ENCODE data around the gene DGAT2. TPM values are rescaled to one million over a fixed set of nuclear protein-coding genes. Genes with fewer than 3 reads are reported as not detected.

DGAT2 gene
- total RNA-seq, 2 experiments from 2014 or later, result 1.6 to 1.9 TPM

GRCh38 chr11:75814677-75815344 is 46.2 kb downstream of the DGAT2 start, which contains the start of gene UVRAG:
Gene UVRAG (plus strand): TSS chr11:75815210. CDS start chr11:75815408, 198 bp downstream.
- Mint-ChIP-seq H3K27ac (peak within 1 kb of the TSS; percentile 92), H3K9me3 (no peaks in the 10 kb centered on the region), H3K4me1 (peaks cover 15% of the 10 kb centered on the region), H3K27me3 (no peaks in the 10 kb centered on the region), H3K4me3 (no peak within 1 kb of the TSS), H3K36me3 (peaks cover 3% of the 10 kb centered on the region)
- peak; percentile 97 for DNase-seq

DNA sequence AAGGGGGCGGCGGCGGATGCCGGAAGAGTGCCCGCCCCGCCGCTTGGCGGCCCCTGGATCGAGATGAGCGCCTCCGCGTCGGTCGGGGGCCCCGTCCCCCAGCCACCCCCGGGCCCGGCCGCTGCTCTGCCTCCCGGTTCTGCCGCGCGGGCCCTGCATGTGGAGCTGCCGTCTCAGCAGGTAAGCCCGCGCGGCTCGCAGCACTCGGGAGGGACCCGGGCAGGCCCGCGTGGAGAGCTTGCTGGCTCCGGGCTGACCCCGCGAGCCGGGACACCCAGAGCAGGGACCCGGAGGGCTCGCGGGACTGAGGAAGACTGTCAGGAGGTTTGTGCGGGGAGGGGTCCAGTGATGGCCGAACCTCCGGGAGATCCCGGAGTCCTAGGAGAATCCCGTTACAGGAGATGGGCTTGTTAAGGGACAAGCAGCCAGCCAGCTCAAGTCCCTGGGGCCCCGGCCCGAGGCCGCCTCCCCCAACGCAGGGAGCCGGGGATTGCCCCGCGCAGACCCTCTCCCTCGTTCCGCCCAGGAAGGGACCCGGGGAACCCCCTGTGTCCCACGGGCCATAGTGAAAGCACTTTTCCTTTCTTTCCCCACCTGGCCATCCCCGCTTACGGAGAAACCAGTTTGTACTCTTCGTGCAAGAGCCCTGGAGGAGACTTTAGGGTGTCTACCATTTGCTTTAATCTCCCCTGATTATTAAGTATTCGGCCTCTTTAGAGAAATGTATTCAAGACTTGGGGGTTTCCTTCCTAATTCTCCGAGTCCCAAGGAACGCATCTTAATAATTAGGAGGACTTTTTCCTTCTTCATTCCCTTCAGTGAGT is 47.0 kb downstream of the DGAT2 start:
- H3K9me3 Mint-ChIP-seq, result no peaks in the 10 kb centered on the region
- H3K4me1 Mint-ChIP-seq, result peaks cover 15% of the 10 kb centered on the region
- no peaks in the 10 kb centered on the region for H3K27me3 Mint-ChIP-seq
- DNase-seq, result peak; percentile 53
- H3K4me3 Mint-ChIP-seq, result no peak overlapping the region
- peaks cover 3% of the 10 kb centered on the region for H3K36me3 Mint-ChIP-seq
- peak overlapping the region; percentile 92 for H3K27ac Mint-ChIP-seq

GRCh38 chr11:75816561-75817239 is 48.1 kb downstream of the DGAT2 start:
- Mint-ChIP-seq H3K4me3 (no peak overlapping the region), H3K4me1 (peaks cover 20% of the 10 kb centered on the region), H3K9me3 (no peaks in the 10 kb centered on the region), H3K27ac (no peak overlapping the region), H3K27me3 (no peaks in the 10 kb centered on the region), H3K36me3 (peaks cover 9% of the 10 kb centered on the region)
- no peak for DNase-seq

DNA sequence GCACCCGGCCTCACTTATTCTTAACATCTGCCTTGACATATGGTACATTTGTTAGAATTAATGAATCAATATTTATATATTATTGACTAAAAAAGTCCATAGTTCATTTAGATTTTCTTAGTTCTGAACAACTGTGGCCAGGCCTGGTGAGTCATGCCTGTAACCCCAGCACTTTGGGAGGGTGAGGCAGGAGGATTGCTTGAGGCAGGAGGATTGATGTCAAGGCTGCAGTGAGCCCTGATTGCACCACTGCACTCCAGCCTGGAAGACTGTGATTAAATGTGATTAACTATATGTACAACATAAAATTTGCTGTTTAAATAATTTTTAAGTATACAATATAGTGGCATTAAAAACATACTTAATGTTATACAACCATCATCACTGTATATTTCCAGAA is 52.1 kb downstream of the DGAT2 start:
- H3K27me3 Mint-ChIP-seq, result no peaks in the 10 kb centered on the region
- H3K9me3 Mint-ChIP-seq, result no peaks in the 10 kb centered on the region
- H3K36me3 Mint-ChIP-seq, result peaks cover 17% of the 10 kb centered on the region
- H3K4me3 Mint-ChIP-seq, result no peak overlapping the region
- no peak for DNase-seq
- H3K4me1 Mint-ChIP-seq, result peaks cover 42% of the 10 kb centered on the region
- no peak overlapping the region for H3K27ac Mint-ChIP-seq

- H3K4me3 Mint-ChIP-seq, result no peak overlapping the region
Observed at GRCh38 chr11:75821202-75821601, 52.6 kb downstream of the DGAT2 start.

DNA sequence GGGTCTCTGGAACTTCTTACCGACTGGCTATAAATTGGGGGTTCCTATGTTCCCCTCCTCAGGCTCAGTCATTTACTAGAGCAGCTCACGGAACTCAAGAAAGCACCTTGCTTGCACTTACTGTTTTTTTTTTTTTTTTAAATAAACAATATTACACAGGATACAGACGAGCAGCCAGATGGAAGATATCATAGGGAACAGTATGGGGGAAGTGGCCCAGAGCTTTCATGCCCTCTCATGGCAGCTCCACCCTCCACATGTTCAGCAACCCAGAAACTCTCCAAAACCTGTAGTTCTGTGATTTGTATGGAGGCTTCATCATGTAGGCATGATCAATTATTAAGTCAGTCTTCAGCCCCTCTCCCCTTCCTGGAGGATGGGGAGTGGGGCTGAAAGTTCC is 54.0 kb downstream of the DGAT2 start:
- peaks cover 21% of the 10 kb centered on the region for H3K36me3 Mint-ChIP-seq
- H3K27me3 Mint-ChIP-seq, result no peaks in the 10 kb centered on the region
- no peak overlapping the region for H3K4me3 Mint-ChIP-seq
- no peaks in the 10 kb centered on the region for H3K9me3 Mint-ChIP-seq
- H3K4me1 Mint-ChIP-seq, result peaks cover 49% of the 10 kb centered on the region
- DNase-seq, result no peak
- no peak overlapping the region for H3K27ac Mint-ChIP-seq

More at GRCh38 chr11:75821202-75821601, 52.6 kb downstream of the DGAT2 start:
- peaks cover 42% of the 10 kb centered on the region for H3K4me1 Mint-ChIP-seq
- no peak overlapping the region for H3K27ac Mint-ChIP-seq
- H3K27me3 Mint-ChIP-seq, result no peaks in the 10 kb centered on the region
- H3K9me3 Mint-ChIP-seq, result no peaks in the 10 kb centered on the region
- H3K36me3 Mint-ChIP-seq, result peaks cover 18% of the 10 kb centered on the region
- no peak for DNase-seq

DNA sequence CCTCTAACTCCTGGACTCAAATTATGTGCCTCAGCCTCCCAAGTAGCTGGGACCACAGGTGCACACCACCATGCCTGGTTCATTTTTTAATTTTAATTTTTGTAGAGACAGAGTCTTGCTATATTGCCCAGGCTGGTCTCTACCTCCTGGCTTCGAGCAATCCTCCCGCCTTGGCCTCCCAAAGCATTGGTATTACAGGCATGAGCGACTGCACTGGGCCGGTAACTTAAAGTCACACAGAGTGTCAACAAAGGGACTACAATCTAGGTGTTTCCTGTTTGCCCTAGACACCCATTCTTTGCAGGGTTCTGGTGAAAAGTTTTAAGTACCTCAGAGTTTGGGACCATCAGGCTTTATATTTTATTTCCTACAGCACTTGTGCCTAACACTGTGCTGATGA is 54.8 kb downstream of the DGAT2 start:
- H3K27me3 Mint-ChIP-seq, result no peaks in the 10 kb centered on the region
- no peaks in the 10 kb centered on the region for H3K9me3 Mint-ChIP-seq
- DNase-seq, result no peak
- H3K4me3 Mint-ChIP-seq, result no peak overlapping the region
- peaks cover 43% of the 10 kb centered on the region for H3K4me1 Mint-ChIP-seq
- peaks cover 18% of the 10 kb centered on the region for H3K36me3 Mint-ChIP-seq
- no peak overlapping the region for H3K27ac Mint-ChIP-seq

DNA sequence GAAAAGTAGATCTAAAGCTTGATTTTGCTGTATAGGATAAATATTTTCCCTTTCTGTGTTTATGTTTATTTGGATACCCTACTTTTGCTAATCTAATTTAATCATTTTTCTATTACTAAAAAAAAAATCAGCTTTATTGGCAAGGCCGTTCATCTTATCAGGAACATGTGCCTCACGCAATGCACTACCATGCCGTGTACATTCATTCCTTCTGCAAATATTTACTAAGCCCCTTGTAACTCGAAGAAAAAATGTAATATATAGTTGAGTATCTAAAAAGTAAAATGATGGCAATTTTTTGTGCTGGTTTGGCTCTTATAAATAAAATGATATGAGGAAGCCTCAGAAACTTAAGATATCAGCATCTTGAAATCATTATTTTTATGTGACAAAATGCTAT is 55.4 kb downstream of the DGAT2 start:
- H3K27ac Mint-ChIP-seq, result peak overlapping the region; percentile 63
- H3K27me3 Mint-ChIP-seq, result no peaks in the 10 kb centered on the region
- H3K4me1 Mint-ChIP-seq, result peaks cover 39% of the 10 kb centered on the region
- no peaks in the 10 kb centered on the region for H3K9me3 Mint-ChIP-seq
- no peak overlapping the region for H3K4me3 Mint-ChIP-seq
- DNase-seq, result no peak
- peaks cover 18% of the 10 kb centered on the region for H3K36me3 Mint-ChIP-seq

GRCh38 chr11:75826461-75827230 is 58.1 kb downstream of the DGAT2 start:
- Mint-ChIP-seq H3K36me3 (peaks cover 17% of the 10 kb centered on the region), H3K27me3 (no peaks in the 10 kb centered on the region), H3K4me3 (no peak overlapping the region), H3K27ac (no peak overlapping the region), H3K9me3 (no peaks in the 10 kb centered on the region), H3K4me1 (peaks cover 37% of the 10 kb centered on the region)
- no peak for DNase-seq

- Mint-ChIP-seq H3K36me3 (peaks cover 14% of the 10 kb centered on the region), H3K4me1 (peaks cover 34% of the 10 kb centered on the region), H3K4me3 (no peak overlapping the region), H3K27me3 (no peaks in the 10 kb centered on the region), H3K9me3 (no peaks in the 10 kb centered on the region), H3K27ac (no peak overlapping the region)
- no peak for DNase-seq
Observed at GRCh38 chr11:75827562-75827961, 59.0 kb downstream of the DGAT2 start.

GRCh38 chr11:75831915-75832502 is 63.4 kb downstream of the DGAT2 start:
- no peak for DNase-seq
- Mint-ChIP-seq H3K27me3 (no peaks in the 10 kb centered on the region), H3K4me3 (no peak overlapping the region), H3K36me3 (peaks cover 4% of the 10 kb centered on the region), H3K27ac (no peak overlapping the region), H3K9me3 (no peaks in the 10 kb centered on the region), H3K4me1 (peaks cover 16% of the 10 kb centered on the region)

- Mint-ChIP-seq H3K27me3 (no peaks in the 10 kb centered on the region), H3K4me1 (peaks cover 17% of the 10 kb centered on the region), H3K4me3 (no peak overlapping the region), H3K27ac (no peak overlapping the region), H3K36me3 (peaks cover 4% of the 10 kb centered on the region), H3K9me3 (no peaks in the 10 kb centered on the region)
- DNase-seq, result no peak
Observed at GRCh38 chr11:75834728-75835127, 66.2 kb downstream of the DGAT2 start.

DNA sequence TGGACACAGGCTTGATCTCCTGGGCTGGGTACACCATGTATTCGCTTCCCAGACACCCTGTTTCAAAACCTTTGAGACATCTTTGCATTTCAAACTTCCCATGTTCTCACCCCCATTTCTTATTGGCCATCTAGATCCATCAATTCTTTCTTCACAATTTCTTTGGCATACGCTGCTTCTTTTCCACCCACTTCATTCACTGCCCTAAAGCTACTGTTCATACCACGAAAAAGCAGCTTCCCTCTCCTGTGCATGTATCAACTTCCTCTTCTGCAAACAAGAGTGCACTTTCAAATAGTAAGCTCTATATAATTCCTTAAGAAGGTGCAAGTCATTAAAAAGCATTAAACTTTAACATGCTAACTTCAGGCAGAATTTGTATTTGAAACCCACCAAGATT is 67.8 kb downstream of the DGAT2 start:
- no peaks in the 10 kb centered on the region for H3K9me3 Mint-ChIP-seq
- no peak overlapping the region for H3K27ac Mint-ChIP-seq
- DNase-seq, result no peak
- no peak overlapping the region for H3K4me3 Mint-ChIP-seq
- no peaks in the 10 kb centered on the region for H3K27me3 Mint-ChIP-seq
- H3K4me1 Mint-ChIP-seq, result peaks cover 20% of the 10 kb centered on the region
- H3K36me3 Mint-ChIP-seq, result no peaks in the 10 kb centered on the region

DNA sequence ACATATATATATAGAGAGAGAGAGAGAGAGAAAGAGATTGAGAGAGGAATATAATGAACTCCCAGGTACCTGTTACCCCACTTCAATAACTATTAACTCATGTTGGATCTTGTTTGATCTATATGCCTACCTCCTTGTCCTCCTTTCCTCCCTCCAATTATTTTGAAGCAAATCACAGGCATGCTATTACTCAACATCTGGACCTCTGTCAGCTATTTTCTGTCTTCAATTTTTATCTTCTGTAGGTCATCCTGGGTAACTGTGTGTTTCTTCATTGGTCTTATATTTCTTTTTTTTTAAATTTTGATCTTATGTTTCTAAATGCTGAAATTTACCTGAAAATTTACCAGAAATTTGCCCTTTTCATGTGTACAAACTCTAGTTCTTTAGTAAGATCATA is 71.3 kb downstream of the DGAT2 start:
- Mint-ChIP-seq H3K27ac (no peak overlapping the region), H3K4me3 (no peak overlapping the region), H3K27me3 (no peaks in the 10 kb centered on the region), H3K9me3 (no peaks in the 10 kb centered on the region), H3K4me1 (peaks cover 25% of the 10 kb centered on the region), H3K36me3 (peaks cover 9% of the 10 kb centered on the region)
- no peak for DNase-seq

Data from activated naive CD8-positive, alpha-beta T cell treated with anti-CD3 and anti-CD28 coated beads for 36 hours (primary cell).